ENCODE data around the gene SNHG17.

GRCh38 chr20:38434770-38435554 lies at the start of gene SNHG17:
- TF ChIP-seq CTCF (IDR thresholded peaks at IDR 0.05) (peak; percentile 100), EZH2 (IDR thresholded peaks at IDR 0.05; ENCODE audit: borderline replicate concordance, insufficient read depth, low read depth, low read length, poor library complexity, severe bottlenecking) (no peak)

All from B cell (primary cell).